ENCODE measurements around the gene ITGAL.
"Not testable (repeated sequence)": the region's sequence is repeated elsewhere in the genome, so short reads cannot be mapped to it uniquely, and the experiment has no call there.

The ITGAL gene

GRCh38 chr16:30447512-30448226, 24.9 kb upstream of the ITGAL start:
- Mint-ChIP-seq H3K9me3 (ENCODE audit: low read depth) (no peaks in the 10 kb centered on the region), H3K27ac (no peak overlapping the region), H3K27me3 (no peaks in the 10 kb centered on the region), H3K36me3 (peaks cover 13% of the 10 kb centered on the region), H3K4me3 (peak overlapping the region; percentile 54), H3K4me1 (ENCODE audit: low read depth) (peaks cover 48% of the 10 kb centered on the region)

- H3K27ac Mint-ChIP-seq = no peak overlapping the region
- no peaks in the 10 kb centered on the region for H3K27me3 Mint-ChIP-seq
- peaks cover 3% of the 10 kb centered on the region for H3K36me3 Mint-ChIP-seq
- no peak overlapping the region for H3K4me3 Mint-ChIP-seq
- H3K9me3 Mint-ChIP-seq (ENCODE audit: low read depth) = no peaks in the 10 kb centered on the region
- H3K4me1 Mint-ChIP-seq (ENCODE audit: low read depth) = peaks cover 38% of the 10 kb centered on the region
These were observed 23.5 kb upstream of the ITGAL start for GRCh38 chr16:30449116-30449435.

GRCh38 chr16:30452709-30453580, 19.6 kb upstream of the ITGAL start:
- not testable (repeated sequence) for H3K4me3 Mint-ChIP-seq

DNA sequence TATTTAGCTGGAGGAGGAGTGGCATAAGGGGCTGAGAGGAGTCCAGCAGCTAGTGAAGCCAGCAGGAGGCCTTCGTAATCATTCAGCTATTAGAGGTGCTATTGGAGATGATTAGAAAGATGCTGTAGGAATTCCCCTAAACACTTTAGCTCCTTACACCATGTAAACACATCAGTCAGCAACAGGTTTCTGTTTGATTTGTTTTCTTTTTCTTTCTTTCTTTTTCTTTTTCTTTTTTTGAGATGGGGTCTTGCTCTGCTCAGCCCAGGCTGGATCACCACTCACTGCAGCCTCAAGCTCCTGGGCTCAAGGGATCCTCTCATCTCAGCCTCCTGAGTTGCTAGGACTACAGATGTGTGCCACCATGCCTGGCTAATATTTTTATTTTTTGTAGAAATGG, 16.2 kb upstream of the ITGAL start:
- Mint-ChIP-seq H3K27me3 (no peaks in the 10 kb centered on the region), H3K4me3 (no peak overlapping the region), H3K9me3 (ENCODE audit: low read depth) (no peaks in the 10 kb centered on the region)

More at GRCh38 chr16:30452709-30453580, 19.6 kb upstream of the ITGAL start:
- Mint-ChIP-seq H3K27ac (peak overlapping the region; percentile 66), H3K4me1 (ENCODE audit: low read depth) (peaks cover 53% of the 10 kb centered on the region)
- H3K27me3 Mint-ChIP-seq; H3K36me3 Mint-ChIP-seq; H3K9me3 Mint-ChIP-seq (ENCODE audit: low read depth): not testable (repeated sequence)

DNA sequence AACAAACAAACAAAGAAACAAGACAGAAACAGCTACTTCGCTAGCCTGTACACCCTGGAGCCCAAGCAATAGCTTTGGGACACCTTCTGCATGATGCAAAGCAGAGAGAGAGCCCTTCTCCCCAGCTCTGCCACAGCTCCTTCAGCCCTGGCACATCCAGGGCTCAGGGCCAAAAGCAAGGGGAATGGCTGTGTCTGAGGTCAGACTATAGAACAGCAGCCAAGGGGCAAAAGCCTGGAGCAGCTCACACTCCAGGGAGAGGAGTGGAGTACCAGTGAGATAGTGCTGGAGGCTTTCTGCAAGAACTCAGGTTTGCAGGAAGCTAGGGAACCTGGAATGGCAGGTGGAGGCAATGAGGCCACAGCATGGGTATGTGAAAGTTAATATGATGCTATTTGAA, 15.3 kb upstream of the ITGAL start:
- Mint-ChIP-seq H3K4me1 (ENCODE audit: low read depth) (peaks cover 59% of the 10 kb centered on the region), H3K4me3 (peak overlapping the region; percentile 20), H3K9me3 (ENCODE audit: low read depth) (no peaks in the 10 kb centered on the region), H3K27me3 (no peaks in the 10 kb centered on the region), H3K27ac (peak overlapping the region; percentile 89), H3K36me3 (no peaks in the 10 kb centered on the region)

More for the DNA sequence above, 16.2 kb upstream of the ITGAL start:
- Mint-ChIP-seq H3K27ac (peak overlapping the region; percentile 89), H3K4me1 (ENCODE audit: low read depth) (peaks cover 56% of the 10 kb centered on the region), H3K36me3 (no peaks in the 10 kb centered on the region)

DNA sequence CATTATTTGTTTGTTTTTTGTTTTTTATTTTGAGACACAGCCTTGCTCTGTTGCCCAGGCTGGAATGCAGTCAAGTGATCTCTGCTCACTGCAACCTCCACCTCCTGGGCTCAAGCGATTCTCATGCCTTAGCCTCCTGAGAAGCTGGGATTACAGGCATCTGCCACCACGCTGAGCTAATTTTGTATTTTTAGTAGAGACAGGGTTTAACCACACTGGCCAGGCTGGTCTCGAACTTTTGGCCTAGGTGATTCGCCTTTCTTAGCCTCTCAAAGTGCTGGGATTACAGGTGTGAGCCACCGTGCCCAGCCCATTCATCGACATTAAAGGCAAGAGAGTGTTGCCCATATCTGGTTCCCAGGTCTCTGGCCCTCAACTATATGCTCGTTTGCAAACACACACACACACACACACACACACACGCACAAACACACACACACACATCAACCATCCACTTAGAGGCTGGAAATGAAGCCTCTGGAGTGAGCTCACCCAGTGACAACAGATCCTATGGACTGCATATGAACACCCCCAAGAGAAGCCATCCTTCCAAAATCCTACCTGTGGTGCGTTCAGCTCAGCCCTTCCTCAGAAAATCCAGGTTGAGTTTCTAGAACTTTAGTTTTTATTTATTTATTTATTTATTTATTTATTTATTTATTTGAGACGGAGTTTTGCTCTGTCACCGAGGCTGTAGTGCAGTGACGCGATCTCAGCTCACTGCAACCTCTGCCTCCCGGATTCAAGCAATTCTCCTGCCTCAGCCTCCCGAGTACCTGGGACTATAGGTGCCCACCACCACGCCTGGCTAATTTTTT, 14.6 kb upstream of the ITGAL start:
- no peaks in the 10 kb centered on the region for H3K36me3 Mint-ChIP-seq
- H3K4me1 Mint-ChIP-seq (ENCODE audit: low read depth) = peaks cover 55% of the 10 kb centered on the region

GRCh38 chr16:30458561-30459394, 13.8 kb upstream of the ITGAL start:
- Mint-ChIP-seq H3K9me3 (ENCODE audit: low read depth) (no peaks in the 10 kb centered on the region), H3K27ac (peak overlapping the region; percentile 93), H3K36me3 (no peaks in the 10 kb centered on the region), H3K27me3 (no peaks in the 10 kb centered on the region), H3K4me3 (peak overlapping the region; percentile 75), H3K4me1 (ENCODE audit: low read depth) (peaks cover 58% of the 10 kb centered on the region)

More for the DNA sequence above, 14.6 kb upstream of the ITGAL start:
- H3K27me3 Mint-ChIP-seq = no peaks in the 10 kb centered on the region
- H3K4me3 Mint-ChIP-seq = peak overlapping the region; percentile 75
- H3K9me3 Mint-ChIP-seq (ENCODE audit: low read depth) = no peaks in the 10 kb centered on the region
- peak overlapping the region; percentile 93 for H3K27ac Mint-ChIP-seq

- no peaks in the 10 kb centered on the region for H3K36me3 Mint-ChIP-seq
- peak overlapping the region; percentile 75 for H3K4me3 Mint-ChIP-seq
- H3K27me3 Mint-ChIP-seq = no peaks in the 10 kb centered on the region
- peaks cover 56% of the 10 kb centered on the region for H3K4me1 Mint-ChIP-seq (ENCODE audit: low read depth)
- H3K27ac Mint-ChIP-seq = peak overlapping the region; percentile 93
- no peaks in the 10 kb centered on the region for H3K9me3 Mint-ChIP-seq (ENCODE audit: low read depth)
These were observed 13.1 kb upstream of the ITGAL start for GRCh38 chr16:30459456-30459855.

GRCh38 chr16:30461426-30461825, 11.1 kb upstream of the ITGAL start:
- peaks cover 57% of the 10 kb centered on the region for H3K4me1 Mint-ChIP-seq (ENCODE audit: low read depth)
- not testable (repeated sequence) for H3K36me3 Mint-ChIP-seq

GRCh38 chr16:30464078-30464477, 8.5 kb upstream of the ITGAL start:
- Mint-ChIP-seq H3K4me1 (ENCODE audit: low read depth) (peaks cover 40% of the 10 kb centered on the region), H3K4me3 (no peak overlapping the region), H3K27me3 (no peaks in the 10 kb centered on the region), H3K27ac (no peak overlapping the region), H3K9me3 (ENCODE audit: low read depth) (no peaks in the 10 kb centered on the region), H3K36me3 (no peaks in the 10 kb centered on the region)

More at GRCh38 chr16:30461426-30461825, 11.1 kb upstream of the ITGAL start:
- H3K27ac Mint-ChIP-seq; H3K9me3 Mint-ChIP-seq (ENCODE audit: low read depth); H3K4me3 Mint-ChIP-seq; H3K27me3 Mint-ChIP-seq: not testable (repeated sequence)

GRCh38 chr16:30470170-30470512, 2.4 kb upstream of the ITGAL start:
- no peaks in the 10 kb centered on the region for H3K9me3 Mint-ChIP-seq (ENCODE audit: low read depth)
- H3K36me3 Mint-ChIP-seq = peaks cover 2% of the 10 kb centered on the region
- H3K4me1 Mint-ChIP-seq (ENCODE audit: low read depth) = peaks cover 63% of the 10 kb centered on the region
- no peaks in the 10 kb centered on the region for H3K27me3 Mint-ChIP-seq
- peak overlapping the region; percentile 90 for H3K27ac Mint-ChIP-seq
- H3K4me3 Mint-ChIP-seq = peak overlapping the region; percentile 51

DNA sequence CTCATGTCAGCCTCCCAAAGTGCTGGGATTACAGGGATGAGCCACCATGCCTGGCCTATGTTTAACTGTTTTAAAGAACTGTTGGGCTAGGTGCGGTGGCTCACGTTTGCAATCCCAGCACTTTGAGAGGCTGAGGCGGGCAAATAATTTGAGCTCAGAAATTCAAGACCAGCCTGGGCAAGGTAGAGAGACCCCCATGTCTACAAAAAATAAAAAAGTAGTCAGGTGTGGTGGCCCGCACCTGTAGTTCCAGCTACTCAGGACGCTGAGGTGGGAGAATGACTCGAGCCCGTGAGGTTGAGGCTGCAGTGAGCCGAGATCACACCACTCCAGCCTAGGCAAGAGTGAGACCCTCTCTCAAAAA, 1.9 kb upstream of the ITGAL start:
- H3K27me3 Mint-ChIP-seq = no peaks in the 10 kb centered on the region
- peaks cover 64% of the 10 kb centered on the region for H3K4me1 Mint-ChIP-seq (ENCODE audit: low read depth)
- H3K27ac Mint-ChIP-seq = peak overlapping the region; percentile 90
- H3K4me3 Mint-ChIP-seq = no peak overlapping the region
- peaks cover 6% of the 10 kb centered on the region for H3K36me3 Mint-ChIP-seq
- no peaks in the 10 kb centered on the region for H3K9me3 Mint-ChIP-seq (ENCODE audit: low read depth)

- Mint-ChIP-seq H3K36me3 (peaks cover 6% of the 10 kb centered on the region), H3K4me1 (ENCODE audit: low read depth) (peaks cover 67% of the 10 kb centered on the region), H3K27ac (peak overlapping the region; percentile 95), H3K9me3 (ENCODE audit: low read depth) (no peaks in the 10 kb centered on the region), H3K27me3 (no peaks in the 10 kb centered on the region), H3K4me3 (peak overlapping the region; percentile 99)
These were observed 910 bp downstream of the ITGAL start for GRCh38 chr16:30473231-30474073.

DNA sequence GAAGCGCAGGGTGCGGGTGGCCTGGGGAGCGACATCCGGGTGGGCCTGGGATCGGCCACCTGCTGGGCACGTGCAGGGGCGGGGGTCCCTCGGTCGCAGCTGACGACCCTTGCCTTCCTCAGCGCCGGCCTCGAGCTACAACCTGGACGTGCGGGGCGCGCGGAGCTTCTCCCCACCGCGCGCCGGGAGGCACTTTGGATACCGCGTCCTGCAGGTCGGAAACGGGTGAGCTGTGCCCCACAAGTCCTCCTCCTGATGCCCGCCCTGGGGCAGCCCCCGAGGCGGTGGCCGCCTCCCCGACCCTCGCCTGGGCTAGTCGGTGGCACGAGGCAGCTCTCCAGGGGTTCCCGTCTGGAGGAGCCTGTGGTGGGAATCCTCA, 1.5 kb downstream of the ITGAL start:
- H3K36me3 Mint-ChIP-seq = peaks cover 8% of the 10 kb centered on the region

More for the DNA sequence above, 1.5 kb downstream of the ITGAL start:
- H3K4me1 Mint-ChIP-seq (ENCODE audit: low read depth) = peaks cover 71% of the 10 kb centered on the region
- no peaks in the 10 kb centered on the region for H3K9me3 Mint-ChIP-seq (ENCODE audit: low read depth)
- no peaks in the 10 kb centered on the region for H3K27me3 Mint-ChIP-seq
- peak overlapping the region; percentile 99 for H3K4me3 Mint-ChIP-seq
- H3K27ac Mint-ChIP-seq = peak overlapping the region; percentile 95
